Activated naive CD8-positive, alpha-beta T cell (primary cell): ENCODE data around the gene SHMT2.

Experiments used
- H3K27ac Mint-ChIP-seq: one replicate; pipeline ENCODE4 v1.8.0; 2021; ENCODE audit warnings: mixed read lengths
- H3K27me3 Mint-ChIP-seq: one replicate; pipeline ENCODE4 v1.8.0; 2021; ENCODE audit warnings: mixed read lengths
- H3K36me3 Mint-ChIP-seq: one replicate; pipeline ENCODE4 v1.8.0; 2021; ENCODE audit warnings: mixed read lengths
- H3K4me1 Mint-ChIP-seq: one replicate; pipeline ENCODE4 v1.8.0; 2021; ENCODE audit warnings: low read depth, mixed read lengths
- H3K4me3 Mint-ChIP-seq: one replicate; pipeline ENCODE4 v1.8.0; 2021; ENCODE audit warnings: mild to moderate bottlenecking, mixed read lengths
- H3K9me3 Mint-ChIP-seq: one replicate; pipeline ENCODE4 v1.8.0; 2021; ENCODE audit warnings: low read depth, mixed read lengths

SHMT2 gene

GRCh38 chr12:57216014-57216911, 13.2 kb upstream of the SHMT2 start, which contains the start of gene NXPH4:
Gene NXPH4, plus strand, starts transcription at chr12:57216794. Its CDS starts 176 bp downstream, at chr12:57216970.
- Mint-ChIP-seq H3K27ac (peak within 1 kb of the TSS; percentile 28), H3K4me3 (peak within 1 kb of the TSS; percentile 83), H3K9me3 (no peaks in the 10 kb centered on the region), H3K27me3 (peaks cover 48% of the 10 kb centered on the region), H3K4me1 (peaks cover 40% of the 10 kb centered on the region), H3K36me3 (peaks cover 3% of the 10 kb centered on the region)

- peak overlapping the region; percentile 78 for H3K4me3 Mint-ChIP-seq
- no peaks in the 10 kb centered on the region for H3K9me3 Mint-ChIP-seq
- peaks cover 53% of the 10 kb centered on the region for H3K27me3 Mint-ChIP-seq
- H3K4me1 Mint-ChIP-seq = peaks cover 46% of the 10 kb centered on the region
- H3K36me3 Mint-ChIP-seq = peaks cover 3% of the 10 kb centered on the region
- no peak overlapping the region for H3K27ac Mint-ChIP-seq
These were observed 12.3 kb upstream of the SHMT2 start for GRCh38 chr12:57216921-57217879.

GRCh38 chr12:57218030-57218853, 11.3 kb upstream of the SHMT2 start:
- Mint-ChIP-seq H3K27me3 (peaks cover 60% of the 10 kb centered on the region), H3K4me3 (peak overlapping the region; percentile 78), H3K9me3 (no peaks in the 10 kb centered on the region), H3K36me3 (peaks cover 3% of the 10 kb centered on the region), H3K4me1 (peaks cover 49% of the 10 kb centered on the region), H3K27ac (no peak overlapping the region)

- Mint-ChIP-seq H3K4me1 (peaks cover 41% of the 10 kb centered on the region), H3K27ac (no peak overlapping the region), H3K27me3 (peaks cover 57% of the 10 kb centered on the region), H3K9me3 (no peaks in the 10 kb centered on the region), H3K36me3 (peaks cover 3% of the 10 kb centered on the region), H3K4me3 (no peak overlapping the region)
These were observed 10.1 kb upstream of the SHMT2 start for GRCh38 chr12:57219205-57219992.

GRCh38 chr12:57219993-57220754, 9.3 kb upstream of the SHMT2 start:
- Mint-ChIP-seq H3K4me3 (no peak overlapping the region), H3K4me1 (peaks cover 39% of the 10 kb centered on the region), H3K27me3 (peaks cover 53% of the 10 kb centered on the region), H3K27ac (no peak overlapping the region), H3K9me3 (no peaks in the 10 kb centered on the region), H3K36me3 (peaks cover 3% of the 10 kb centered on the region)

- Mint-ChIP-seq H3K4me3 (no peak overlapping the region), H3K27ac (no peak overlapping the region), H3K36me3 (peaks cover 3% of the 10 kb centered on the region), H3K4me1 (peaks cover 38% of the 10 kb centered on the region), H3K9me3 (no peaks in the 10 kb centered on the region), H3K27me3 (peaks cover 49% of the 10 kb centered on the region)
These were observed 8.7 kb upstream of the SHMT2 start for GRCh38 chr12:57220770-57221168.

GRCh38 chr12:57221169-57221917, 8.2 kb upstream of the SHMT2 start:
- Mint-ChIP-seq H3K4me3 (no peak overlapping the region), H3K27me3 (peaks cover 50% of the 10 kb centered on the region), H3K9me3 (no peaks in the 10 kb centered on the region), H3K36me3 (peaks cover 3% of the 10 kb centered on the region), H3K4me1 (peaks cover 41% of the 10 kb centered on the region), H3K27ac (no peak overlapping the region)

GRCh38 chr12:57222286-57223190, 7.0 kb upstream of the SHMT2 start:
- Mint-ChIP-seq H3K4me3 (no peak overlapping the region), H3K4me1 (peaks cover 45% of the 10 kb centered on the region), H3K27ac (no peak overlapping the region)

GRCh38 chr12:57223191-57224165, 6.0 kb upstream of the SHMT2 start:
- peaks cover 1% of the 10 kb centered on the region for H3K36me3 Mint-ChIP-seq
- H3K4me3 Mint-ChIP-seq = no peak overlapping the region
- H3K9me3 Mint-ChIP-seq = no peaks in the 10 kb centered on the region
- peaks cover 45% of the 10 kb centered on the region for H3K4me1 Mint-ChIP-seq
- peaks cover 45% of the 10 kb centered on the region for H3K27me3 Mint-ChIP-seq
- no peak overlapping the region for H3K27ac Mint-ChIP-seq

More at GRCh38 chr12:57222286-57223190, 7.0 kb upstream of the SHMT2 start:
- Mint-ChIP-seq H3K27me3 (peaks cover 51% of the 10 kb centered on the region), H3K36me3 (peaks cover 3% of the 10 kb centered on the region), H3K9me3 (no peaks in the 10 kb centered on the region)

GRCh38 chr12:57224278-57224972, 5.1 kb upstream of the SHMT2 start:
- peaks cover 37% of the 10 kb centered on the region for H3K27me3 Mint-ChIP-seq
- peaks cover 52% of the 10 kb centered on the region for H3K4me1 Mint-ChIP-seq
- no peaks in the 10 kb centered on the region for H3K9me3 Mint-ChIP-seq
- H3K4me3 Mint-ChIP-seq = no peak overlapping the region
- no peak overlapping the region for H3K27ac Mint-ChIP-seq
- H3K36me3 Mint-ChIP-seq = no peaks in the 10 kb centered on the region
